Tongue (tissue), 2 donors: ENCODE data around the gene FOSL2. TPM values are rescaled to one million over a fixed set of nuclear protein-coding genes. Genes with fewer than 3 reads are reported as not detected.
A peak's percentile ranks its signal among the peaks of the same experiment; 100 is the strongest.

Experiments
- DNase-seq: peaks from one replicate; pipeline ENCODE4 v3.0.0-alpha.2; 2015
- total RNA-seq: library from RNA; depleted of rRNA; stranded (reverse); fragments of >200 nt; gene quantifications from one replicate; pipeline ENCODE4 v1.2.3, GENCODE V29; 2014

Gene FOSL2
- total RNA-seq = 66.4 TPM

GRCh38 chr2:28392297-28393113 lies at the start of gene FOSL2:
Gene FOSL2, plus strand, starts transcription at chr2:28392858. Its CDS starts 863 bp downstream, at chr2:28393721.
- peak; percentile 99 for DNase-seq

GRCh38 chr2:28343184-28343942 lies 49.3 kb upstream of the FOSL2 start:
- DNase-seq = no peak

DNA sequence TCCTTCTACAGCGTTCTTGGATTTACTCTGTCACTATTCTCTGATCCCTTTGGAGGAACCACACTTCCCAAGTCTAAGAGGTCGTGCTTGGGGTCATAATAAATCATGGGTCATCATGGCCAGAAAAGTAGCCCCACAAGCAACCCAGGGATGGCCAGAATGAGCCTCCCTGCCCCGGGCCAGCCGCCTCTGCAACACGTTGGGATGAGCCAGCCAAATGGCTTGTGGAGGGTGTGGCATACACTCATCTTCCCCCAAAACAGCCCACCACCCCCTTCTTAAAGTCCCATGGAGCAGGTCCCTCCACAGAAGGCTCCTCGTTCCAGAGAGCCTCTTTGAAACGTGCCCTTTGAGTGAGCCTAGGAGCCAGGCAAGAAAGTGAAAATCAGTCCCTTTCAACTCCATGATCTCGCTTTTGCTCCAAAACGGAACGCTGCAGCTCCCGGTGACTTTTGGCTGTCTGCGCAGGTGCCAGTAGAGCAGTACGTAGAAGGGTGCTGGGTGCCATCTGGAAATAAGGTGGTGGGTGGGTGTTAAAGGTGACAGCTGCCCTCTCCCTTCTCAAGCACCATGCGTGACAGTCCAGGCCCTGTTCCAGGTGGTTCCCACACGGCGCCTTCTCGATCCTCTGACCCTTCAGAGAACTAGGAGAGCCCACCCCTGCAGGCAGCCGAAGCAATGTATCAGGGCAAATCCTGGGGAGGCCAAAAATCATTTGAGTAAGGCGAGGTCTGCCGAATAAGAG lies 48.5 kb upstream of the FOSL2 start:
- DNase-seq = no peak

DNA sequence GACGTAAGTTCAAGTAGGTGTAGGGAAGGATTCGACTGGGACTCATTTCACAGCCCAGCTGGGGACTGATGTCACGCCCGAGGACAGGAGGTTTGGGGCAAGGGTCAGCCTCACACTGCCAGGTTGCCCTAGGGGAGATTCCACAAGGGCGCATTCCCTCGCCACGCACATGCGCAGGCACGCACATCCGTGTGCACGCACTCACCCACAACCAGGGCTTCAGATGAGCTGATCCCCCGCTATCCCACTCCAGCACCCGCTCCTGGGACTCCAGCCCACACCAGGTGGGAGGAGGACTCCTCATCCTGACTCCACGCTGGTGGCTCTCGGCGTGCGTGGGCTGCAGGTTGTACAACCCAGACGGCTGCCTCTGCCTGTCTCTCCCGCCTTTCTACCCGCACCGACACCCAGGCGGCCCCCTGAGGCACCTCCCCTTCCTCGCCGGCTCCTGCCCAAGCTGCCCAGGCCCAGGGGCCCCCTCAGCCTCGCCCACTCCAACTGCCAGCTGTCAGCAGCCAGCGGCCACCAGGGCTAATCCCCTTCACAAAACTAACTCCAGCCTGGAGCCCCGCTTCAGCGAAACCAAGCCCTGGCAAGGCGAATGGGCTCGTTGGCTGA lies 47.8 kb upstream of the FOSL2 start:
- peak; percentile 63 for DNase-seq

DNA sequence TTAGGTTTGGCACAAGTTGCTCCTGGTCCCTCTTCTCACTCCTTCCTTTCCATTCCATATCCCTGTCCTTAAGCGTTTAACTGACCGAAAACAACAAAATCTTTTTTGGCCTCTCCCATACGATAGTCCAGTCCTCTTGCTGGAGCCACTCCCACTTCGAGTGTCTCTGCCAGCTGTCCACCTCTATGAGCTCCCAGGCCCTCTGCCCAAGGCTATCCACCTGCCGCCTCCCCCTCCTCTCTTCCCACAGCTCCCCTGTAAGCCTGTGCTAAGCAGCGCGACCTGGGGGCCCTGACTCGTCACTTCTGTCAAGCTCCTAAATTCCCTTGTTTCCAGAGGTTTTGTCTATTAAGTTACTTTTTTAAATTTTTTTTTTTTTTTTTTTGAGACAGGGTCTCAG lies 47.0 kb upstream of the FOSL2 start:
- peak; percentile 71 for DNase-seq

DNA sequence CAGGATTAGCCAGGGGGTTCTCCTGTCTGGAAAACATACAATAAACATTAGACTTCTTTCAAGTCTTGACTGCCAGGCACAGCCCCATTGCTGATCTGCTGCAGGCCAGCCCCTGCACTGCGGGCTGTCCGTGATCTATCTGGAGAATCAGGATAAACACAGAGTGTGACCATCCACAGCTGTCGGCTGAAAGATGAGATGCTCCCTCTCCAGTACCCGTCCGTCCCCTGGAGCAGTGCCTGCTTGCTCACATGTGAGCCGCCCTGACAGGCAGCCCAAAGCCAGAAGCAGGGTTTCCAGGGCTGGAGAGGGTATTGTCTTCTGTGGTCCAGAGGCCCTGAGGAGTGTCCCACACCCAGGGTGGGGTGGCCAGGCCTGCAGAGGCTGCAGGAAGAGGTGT lies 46.1 kb upstream of the FOSL2 start:
- DNase-seq = peak; percentile 97

- DNase-seq = no peak
Observed at GRCh38 chr2:28347193-28347592, 45.5 kb upstream of the FOSL2 start.

GRCh38 chr2:28347596-28347995 lies 45.1 kb upstream of the FOSL2 start:
- no peak for DNase-seq

DNA sequence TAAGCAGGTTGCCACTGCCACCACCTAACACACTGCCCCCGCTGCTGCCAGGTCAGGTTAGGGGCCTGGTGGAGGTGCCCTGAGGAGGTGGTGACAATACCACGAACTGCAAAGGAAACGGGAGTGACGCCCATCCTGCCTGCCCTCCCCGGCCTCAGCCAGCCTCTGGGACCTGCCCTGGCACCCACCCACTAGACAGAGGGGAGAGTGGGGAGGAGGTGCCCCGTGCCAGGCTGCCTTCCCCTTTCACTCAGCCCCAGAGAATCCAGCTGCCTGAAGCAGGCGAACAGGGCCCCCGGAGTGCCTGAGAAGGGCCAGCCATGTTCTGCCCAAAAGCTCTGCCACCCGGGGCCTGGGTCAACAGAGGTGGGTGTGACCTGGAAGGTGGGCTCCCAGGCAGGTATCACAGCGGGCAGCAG lies 44.5 kb upstream of the FOSL2 start:
- DNase-seq = no peak

GRCh38 chr2:28348921-28349320 lies 43.7 kb upstream of the FOSL2 start:
- no peak for DNase-seq

- no peak for DNase-seq
Observed at GRCh38 chr2:28349546-28350165, 43.0 kb upstream of the FOSL2 start.

DNA sequence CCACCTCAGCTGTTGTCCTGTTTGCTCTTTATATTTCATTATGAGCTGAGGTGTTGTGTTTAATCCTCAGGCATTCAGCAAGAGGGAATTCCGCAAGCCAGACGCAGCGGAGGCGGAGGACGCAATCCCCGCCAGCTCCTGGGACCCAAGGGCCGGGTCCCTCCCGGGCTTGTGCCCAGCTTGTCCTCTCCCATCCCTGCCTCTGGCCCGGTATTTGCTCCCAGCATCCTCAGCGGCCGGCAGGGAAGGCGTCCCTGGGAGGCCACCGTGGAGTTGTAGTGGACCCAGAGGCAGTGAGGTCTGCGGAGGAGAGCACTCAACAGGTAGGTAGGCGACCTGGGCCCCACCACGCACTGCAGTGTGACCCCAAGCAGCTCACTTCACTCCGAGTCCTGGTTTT lies 42.5 kb upstream of the FOSL2 start:
- no peak for DNase-seq

GRCh38 chr2:28350791-28351285 lies 41.8 kb upstream of the FOSL2 start:
- no peak for DNase-seq

GRCh38 chr2:28351621-28352020 lies 41.0 kb upstream of the FOSL2 start:
- no peak for DNase-seq

GRCh38 chr2:28352104-28352503 lies 40.6 kb upstream of the FOSL2 start:
- DNase-seq = peak; percentile 70

GRCh38 chr2:28352610-28353195 lies 40.0 kb upstream of the FOSL2 start:
- DNase-seq = no peak

- no peak for DNase-seq
Observed at GRCh38 chr2:28354920-28355520, 37.6 kb upstream of the FOSL2 start.

- DNase-seq = peak; percentile 62
Observed at GRCh38 chr2:28355521-28356094, 37.0 kb upstream of the FOSL2 start.

- peak; percentile 96 for DNase-seq
Observed at GRCh38 chr2:28356095-28356911, 36.4 kb upstream of the FOSL2 start.

- DNase-seq = no peak
Observed at GRCh38 chr2:28357055-28357454, 35.6 kb upstream of the FOSL2 start.
